Kidney glomerular epithelial cell (primary cell): Measurements from ENCODE around the gene CNTN4.
"Not testable (repeated sequence)": the region's sequence is repeated elsewhere in the genome, so short reads cannot be mapped to it uniquely, and the experiment has no call there.

Experiments
- DNase-seq: peaks from one replicate; lab custom pipeline; 2025; lab: John Stamatoyannopoulos, UW

The CNTN4 gene

DNA sequence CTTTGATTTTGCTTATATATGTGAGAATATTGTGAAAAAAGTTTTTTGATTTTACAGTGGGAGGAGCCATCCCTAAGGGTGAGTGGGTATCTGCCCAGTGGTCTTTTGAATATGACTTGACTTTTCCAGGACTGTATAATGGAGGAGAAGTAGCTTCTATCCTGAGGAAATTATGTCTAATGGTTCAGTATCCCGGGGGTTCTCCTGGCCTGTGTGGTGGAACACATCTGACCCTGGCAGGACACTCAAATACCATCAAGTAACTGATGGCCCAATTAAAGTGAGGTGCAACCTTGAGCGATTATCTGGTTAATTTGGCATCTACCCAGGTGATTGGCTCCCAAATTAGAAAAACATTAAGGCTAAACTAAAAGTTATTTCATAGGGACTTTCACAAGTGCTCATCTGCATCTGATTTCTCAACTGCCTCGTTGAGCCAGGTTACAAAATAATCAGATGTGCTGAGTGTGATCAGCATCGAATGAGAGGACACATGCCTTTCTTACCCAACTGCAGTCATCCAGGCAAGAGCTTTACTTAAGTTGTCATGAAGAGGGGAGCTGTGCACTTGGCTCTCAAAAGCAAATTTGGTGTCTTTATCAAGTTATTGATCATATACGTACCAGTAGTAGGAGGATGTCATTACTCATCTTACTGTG, 810.2 kb downstream of the CNTN4 start:
- DNase-seq: no peak

DNA sequence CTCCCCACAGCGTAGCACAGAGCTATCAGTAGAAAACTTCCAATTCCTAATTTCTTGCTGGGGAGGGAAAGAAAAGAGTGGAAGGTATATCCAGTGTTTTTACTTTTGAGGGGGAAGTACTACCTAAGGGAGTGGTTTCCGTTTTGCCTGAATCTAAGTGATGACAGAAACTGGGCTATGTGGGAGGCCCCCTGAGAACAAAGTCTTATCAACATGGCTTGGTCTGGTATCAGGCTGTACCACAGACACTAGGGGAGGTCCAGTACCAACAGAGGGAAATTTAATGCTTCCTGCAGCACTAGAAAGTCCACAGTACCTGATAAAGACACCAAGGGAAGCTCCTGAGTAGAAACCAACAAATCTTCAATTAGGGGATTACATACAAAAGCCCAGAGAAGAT, 812.3 kb downstream of the CNTN4 start:
- DNase-seq: peak; percentile 19

GRCh38 chr3:2915826-2916225, 817.2 kb downstream of the CNTN4 start:
- DNase-seq: no peak

GRCh38 chr3:2916640-2917039, 818.0 kb downstream of the CNTN4 start:
- DNase-seq: not testable (repeated sequence)

DNA sequence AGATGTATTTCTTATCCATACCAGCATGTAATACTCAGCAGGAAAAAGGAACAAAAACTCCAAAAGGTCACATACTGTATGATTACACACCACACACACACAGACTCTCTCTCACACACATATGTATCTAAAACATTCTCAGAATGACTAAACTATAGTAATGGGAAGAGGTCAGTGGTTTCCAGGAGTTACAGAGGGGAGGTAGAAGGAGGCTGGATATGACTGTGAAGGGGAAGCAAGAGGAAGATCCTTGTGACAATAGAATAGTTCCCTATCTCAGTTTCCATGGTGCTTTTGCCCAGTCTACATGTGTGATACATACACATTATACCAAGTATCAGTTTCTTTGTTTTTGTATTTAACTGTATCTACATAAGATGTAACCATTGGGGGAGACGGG, 821.4 kb downstream of the CNTN4 start:
- no peak for DNase-seq

GRCh38 chr3:2921452-2921851, 822.8 kb downstream of the CNTN4 start:
- DNase-seq: no peak

- peak; percentile 61 for DNase-seq
Observed at GRCh38 chr3:2921903-2922302, 823.2 kb downstream of the CNTN4 start.

- no peak for DNase-seq
Observed at GRCh38 chr3:2923390-2923789, 824.7 kb downstream of the CNTN4 start.

DNA sequence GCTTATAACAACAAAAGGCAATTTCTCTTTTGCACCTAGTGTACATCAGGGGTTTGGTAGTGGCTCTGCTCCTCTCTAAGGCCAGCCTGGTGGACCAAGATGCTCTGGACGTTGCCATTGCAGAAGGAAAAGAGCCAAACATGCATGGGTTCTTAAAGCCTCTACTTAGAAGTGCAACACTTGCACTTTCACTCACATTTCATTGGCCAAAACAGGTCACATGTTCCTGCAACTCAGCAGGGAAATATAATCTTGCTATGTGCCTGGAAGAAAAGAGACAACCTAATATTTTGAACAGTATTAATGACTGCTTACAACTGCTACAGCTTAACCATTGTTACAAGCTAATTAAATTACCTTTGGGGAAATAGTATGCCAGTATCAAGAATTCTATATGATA, 828.6 kb downstream of the CNTN4 start:
- DNase-seq: no peak

DNA sequence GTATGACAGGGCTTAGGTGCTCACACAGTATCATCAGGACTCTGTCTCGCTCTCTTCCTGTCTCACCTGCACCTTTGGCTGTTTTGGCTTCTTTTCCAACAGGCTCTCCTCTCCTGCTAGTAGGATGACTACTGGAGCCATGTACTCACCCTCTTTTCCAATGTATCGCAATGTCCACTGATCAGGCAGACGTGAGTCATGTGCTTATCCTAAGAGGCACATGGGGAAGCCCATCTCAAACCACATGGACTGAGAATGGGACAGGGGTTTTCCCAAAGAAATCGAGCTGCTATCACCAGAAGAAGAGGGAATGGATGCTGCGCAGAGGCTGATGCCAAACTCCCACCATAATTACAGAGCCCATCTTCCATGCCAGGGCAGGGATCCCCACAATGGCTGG, 830.9 kb downstream of the CNTN4 start:
- no peak for DNase-seq

DNA sequence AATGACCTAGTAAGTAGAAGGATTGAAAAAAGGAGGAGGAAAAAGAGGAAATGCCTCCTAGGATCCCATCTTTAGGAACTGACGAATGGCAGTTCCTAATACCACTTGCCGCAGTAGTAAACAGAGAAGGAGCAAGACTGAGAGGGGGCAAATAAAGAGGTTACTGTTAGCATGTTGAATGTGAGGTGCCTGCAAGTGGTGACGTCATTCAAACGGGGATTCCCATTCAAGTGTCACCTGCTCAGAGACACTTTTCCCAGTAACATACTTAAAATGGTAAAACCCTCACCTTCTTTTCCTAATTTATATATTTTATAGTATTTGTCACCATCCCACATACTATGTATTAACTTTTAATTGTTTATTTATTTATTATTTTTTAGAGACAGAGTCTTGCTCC, 832.6 kb downstream of the CNTN4 start:
- no peak for DNase-seq

DNA sequence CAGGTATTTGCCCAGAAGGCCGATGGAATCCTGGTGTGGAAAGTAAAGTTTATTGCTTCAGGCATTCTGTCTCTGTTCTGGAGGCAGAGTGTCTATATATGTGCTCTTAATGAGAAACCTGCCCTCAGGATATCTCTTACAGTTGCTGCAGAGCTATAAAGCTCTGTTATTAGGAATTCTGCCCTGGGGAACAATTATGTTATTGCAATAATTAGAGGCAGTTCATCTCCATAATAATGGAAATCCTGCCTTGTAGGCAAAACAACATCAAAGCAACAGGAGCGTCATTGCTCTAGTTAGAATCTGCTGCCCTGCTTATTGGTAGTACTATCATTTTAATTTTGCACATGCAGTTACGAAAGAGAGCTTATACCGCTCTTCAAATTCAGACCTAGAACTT, 835.9 kb downstream of the CNTN4 start:
- DNase-seq: no peak

- DNase-seq: no peak
Observed at GRCh38 chr3:2937055-2937454, 838.4 kb downstream of the CNTN4 start.

- DNase-seq: no peak
Observed at GRCh38 chr3:2937592-2937991, 838.9 kb downstream of the CNTN4 start.

DNA sequence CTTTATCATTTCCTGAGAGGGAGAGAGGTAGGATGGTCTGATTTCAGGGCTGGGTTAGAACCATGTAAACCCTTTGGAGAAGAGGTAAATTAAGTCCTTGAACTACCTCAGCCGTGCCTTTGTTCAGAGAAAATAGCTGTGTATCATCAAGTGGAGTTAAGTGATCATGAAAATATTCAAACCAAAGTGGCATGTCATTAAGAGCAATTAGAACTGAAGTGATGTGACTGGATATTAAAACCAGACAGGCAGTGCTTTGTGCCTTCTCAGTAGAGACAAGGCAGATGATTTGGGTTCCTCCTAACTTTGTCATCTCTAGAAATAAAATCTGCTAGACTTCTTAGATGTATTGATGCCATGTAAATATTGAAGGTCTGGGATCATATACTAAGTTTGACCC, 840.0 kb downstream of the CNTN4 start:
- DNase-seq: no peak

GRCh38 chr3:2940062-2940461, 841.4 kb downstream of the CNTN4 start:
- no peak for DNase-seq

GRCh38 chr3:2944628-2945027, 846.0 kb downstream of the CNTN4 start:
- no peak for DNase-seq

DNA sequence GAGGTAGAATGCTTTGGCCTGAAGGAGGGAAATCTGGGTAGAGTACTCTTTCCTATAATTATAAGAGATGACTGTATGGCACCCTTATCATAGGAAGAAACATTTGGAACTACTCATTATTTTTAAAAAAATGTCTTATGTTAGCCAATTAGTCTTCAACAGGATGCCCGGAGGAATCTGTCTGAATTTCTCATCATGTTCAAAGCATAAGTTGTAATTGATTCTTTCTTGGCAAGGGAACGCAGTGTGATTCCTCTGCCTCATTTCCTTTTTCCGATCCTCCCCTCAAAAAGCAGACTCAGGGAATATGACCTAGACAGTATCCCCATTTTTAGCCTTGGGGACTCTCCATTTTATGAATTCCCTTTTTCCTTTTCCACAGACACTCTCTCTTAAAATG, 846.5 kb downstream of the CNTN4 start:
- DNase-seq: no peak

DNA sequence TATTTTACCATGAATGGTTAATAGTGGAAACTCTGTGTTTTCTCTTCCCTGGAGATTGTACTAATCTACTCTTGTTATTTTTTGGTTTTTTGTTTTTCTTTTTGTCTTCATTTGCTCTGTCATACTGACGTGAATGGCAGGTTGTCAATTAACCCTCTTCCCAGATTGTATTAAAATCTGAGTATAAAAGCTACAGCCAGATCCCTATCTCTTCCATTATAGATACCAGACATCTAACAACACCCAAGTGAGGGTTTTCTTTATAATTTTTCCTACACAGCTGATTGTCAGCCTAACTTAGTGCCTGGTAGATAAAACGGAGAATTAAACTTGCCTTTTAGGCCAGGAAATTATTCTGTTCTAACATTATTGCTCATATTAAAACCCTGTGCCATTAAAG, 848.9 kb downstream of the CNTN4 start:
- no peak for DNase-seq

GRCh38 chr3:2948882-2949281, 850.2 kb downstream of the CNTN4 start:
- no peak for DNase-seq

DNA sequence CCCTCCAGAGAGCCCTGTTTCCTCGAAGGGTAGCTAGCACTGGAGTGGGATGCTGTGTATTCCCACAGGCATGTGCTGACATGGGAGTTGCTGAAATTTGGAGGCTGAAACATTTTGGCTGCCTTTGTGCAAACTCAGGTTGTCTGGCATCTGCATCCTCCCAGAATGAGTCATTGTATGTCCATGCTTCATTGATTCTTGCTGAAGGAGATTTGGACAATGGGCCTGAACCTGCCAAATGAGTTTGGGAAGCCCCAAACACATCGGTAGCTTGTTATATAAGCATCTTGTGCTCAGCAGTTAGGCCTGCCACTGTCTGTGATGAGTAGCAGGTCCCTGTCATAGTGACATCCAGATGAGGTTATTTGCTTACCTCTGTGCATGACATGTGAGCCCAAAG, 851.5 kb downstream of the CNTN4 start:
- peak; percentile 12 for DNase-seq

DNA sequence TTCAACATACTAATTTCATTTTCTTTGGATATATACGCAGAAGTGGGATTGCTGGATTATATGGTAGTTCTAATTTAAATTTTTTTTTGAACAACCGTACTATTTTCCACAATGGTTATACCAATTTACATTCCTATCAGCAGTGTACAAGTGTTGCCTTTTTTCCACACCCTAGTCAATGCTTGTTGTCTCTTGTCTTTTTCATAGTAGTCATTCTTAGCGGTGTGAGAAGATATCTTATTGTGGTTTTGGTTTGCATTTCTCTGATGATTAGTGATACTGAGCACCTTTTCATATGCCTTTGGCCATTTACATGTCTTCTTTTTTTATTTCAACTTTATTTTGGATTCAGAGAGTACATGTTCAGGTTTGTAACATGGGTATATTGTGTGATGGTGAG, 858.4 kb downstream of the CNTN4 start:
- no peak for DNase-seq

GRCh38 chr3:2958551-2958950, 859.9 kb downstream of the CNTN4 start:
- DNase-seq: peak; percentile 4

GRCh38 chr3:2961576-2961975, 862.9 kb downstream of the CNTN4 start:
- DNase-seq: no peak

DNA sequence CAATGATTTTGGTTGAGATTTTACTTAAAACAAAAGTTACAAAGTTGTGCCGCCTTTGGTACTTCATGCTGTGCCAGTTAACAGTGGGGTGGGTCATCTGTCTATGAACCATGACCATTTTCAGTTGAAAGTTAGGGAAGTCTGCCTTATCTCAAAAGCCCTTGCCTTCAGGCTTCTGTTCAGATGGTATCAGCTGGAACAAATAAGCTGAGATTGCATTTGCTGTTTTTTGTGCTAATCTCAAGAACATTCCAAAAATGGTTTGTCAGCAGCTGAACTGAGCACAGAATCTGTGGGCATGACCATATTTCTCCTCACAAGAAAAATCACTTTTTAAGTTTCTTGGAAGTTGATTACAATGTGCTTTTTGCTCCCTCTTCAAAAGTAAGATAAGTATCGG, 869.2 kb downstream of the CNTN4 start:
- DNase-seq: no peak
